Stimulated activated CD4-positive, alpha-beta T cell treated with anti-CD3 and anti-CD28 coated beads, Interleukin-4, amount 100 ng/mL, for 1 hour (primary cell): ENCODE data around the gene MTHFD2.
"Not testable (repeated sequence)": the region's sequence is repeated elsewhere in the genome, so short reads cannot be mapped to it uniquely, and the experiment has no call there.

Experiments
- DNase-seq: peaks from one replicate; pipeline ENCODE4 v3.0.0-alpha.2; 2020

The MTHFD2 gene

GRCh38 chr2:74198023-74198460 is 373 bp upstream of the MTHFD2 start:
- no peak for DNase-seq

DNA sequence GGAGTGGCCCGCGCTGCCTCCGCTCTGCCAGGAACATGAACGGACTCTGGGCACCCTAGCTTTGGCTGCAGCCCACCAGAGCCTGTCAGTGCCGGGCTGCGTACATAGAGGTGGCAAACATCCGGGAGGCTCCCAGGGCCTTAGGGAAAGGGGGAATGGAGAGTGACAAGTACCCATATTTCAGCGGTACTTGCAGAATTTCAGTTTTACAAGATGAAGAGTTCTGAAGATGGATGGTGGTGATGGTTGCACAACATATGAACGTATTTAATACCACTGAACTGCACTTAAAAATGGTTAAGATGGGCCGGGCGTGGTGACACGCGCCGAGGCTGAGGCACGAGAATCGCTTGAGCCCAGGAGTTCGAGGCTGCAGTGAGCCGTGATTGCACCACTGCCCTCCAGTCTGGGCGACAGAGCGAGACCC is 873 bp downstream of the MTHFD2 start:
- DNase-seq, result no peak

GRCh38 chr2:74199871-74200305 is 1.5 kb downstream of the MTHFD2 start:
- no peak for DNase-seq

DNA sequence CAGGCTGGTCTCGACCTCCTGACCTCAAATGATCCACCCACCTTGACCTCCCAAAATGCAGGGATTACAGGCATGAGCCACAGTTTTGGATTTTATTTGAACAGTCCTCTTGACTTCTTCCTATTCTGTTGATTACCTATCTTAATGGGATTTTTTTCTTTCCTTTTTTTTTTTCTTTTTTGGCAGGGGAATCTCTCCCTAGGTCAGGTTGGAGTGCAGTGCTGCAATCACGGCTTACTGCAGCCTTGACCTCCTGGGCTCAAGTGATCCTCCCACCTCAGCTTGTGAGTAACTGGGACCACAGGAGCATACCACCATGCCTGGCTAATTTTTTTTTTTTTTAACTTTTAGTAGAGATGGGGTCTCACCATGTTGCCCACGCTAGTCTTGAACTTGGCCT is 2.8 kb downstream of the MTHFD2 start:
- no peak for DNase-seq

DNA sequence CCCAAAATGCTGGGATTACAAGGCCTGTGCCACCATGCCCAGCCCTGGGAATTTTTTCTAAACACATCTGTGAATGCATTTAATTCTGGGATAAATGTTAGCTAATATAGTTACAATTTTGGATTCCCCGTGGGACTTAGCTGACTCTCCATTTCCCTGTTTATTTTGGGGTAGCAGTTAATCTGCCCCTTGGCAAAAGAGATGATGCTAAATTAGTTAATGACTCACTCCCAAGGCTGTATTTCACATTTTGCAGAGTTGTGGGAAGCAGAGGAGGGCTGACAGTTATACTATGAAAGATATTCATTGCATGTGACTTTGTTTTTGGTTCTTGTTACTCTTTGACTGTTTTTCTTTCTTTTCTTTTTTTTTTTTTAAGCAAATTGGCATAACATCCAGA is 3.2 kb downstream of the MTHFD2 start:
- no peak for DNase-seq

DNA sequence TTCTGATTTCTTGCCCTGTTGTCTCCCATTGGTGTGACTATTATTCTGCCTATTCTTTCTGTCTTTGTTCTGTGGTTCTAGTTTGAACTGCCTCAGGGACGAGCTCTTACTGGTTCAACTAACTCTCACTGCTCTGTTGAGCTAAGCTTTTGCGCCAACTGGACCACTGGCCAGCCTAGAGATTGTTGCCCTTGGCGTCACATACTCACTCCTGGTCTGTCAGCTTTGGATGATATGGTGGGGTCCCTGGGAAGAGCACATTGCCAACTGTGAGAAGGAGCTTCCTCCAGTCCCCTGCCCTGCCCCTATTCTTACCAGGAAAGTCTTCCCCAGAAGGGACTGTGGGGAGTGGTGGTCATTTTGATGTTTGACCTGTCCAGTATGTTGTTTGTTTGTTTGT is 6.0 kb downstream of the MTHFD2 start:
- DNase-seq, result no peak

GRCh38 chr2:74205113-74205512 is 6.7 kb downstream of the MTHFD2 start:
- DNase-seq, result no peak

GRCh38 chr2:74205596-74205995 is 7.2 kb downstream of the MTHFD2 start:
- no peak for DNase-seq

- DNase-seq, result no peak
Observed at GRCh38 chr2:74206180-74206688, 7.8 kb downstream of the MTHFD2 start.

DNA sequence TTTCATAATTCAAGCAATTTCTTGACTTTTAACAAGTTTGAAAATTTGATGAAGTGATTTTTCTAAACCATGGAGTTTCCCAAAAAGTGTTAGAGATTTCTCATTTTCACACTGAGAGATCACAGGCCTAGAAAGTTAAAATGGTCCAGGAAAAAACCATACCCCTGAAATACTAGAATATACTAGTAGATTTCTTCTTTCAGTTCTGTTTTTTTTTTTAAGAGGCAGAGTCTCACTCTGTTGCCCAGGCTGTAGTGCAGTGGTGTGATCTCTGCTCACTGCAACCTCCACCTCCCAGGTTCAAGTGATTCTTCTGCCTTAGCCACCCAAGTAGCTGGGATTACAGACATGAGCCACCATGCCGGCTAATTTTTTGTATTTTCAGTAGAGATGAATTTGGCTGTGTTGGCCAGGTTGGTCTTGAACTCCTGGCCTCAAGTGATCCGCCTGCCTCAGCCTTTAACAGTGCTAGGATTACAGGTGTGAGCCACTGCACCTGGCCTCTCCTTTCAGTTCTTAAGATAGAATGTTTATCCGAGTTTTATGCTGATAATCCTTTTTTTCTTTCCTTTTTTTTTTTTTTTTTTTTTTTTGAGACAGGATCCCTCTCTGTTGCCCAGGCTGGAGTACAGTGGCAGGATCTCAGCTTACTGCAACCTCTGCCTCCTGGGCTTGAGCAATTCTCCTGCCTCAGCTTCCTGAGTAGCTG is 14.4 kb downstream of the MTHFD2 start:
- no peak for DNase-seq

DNA sequence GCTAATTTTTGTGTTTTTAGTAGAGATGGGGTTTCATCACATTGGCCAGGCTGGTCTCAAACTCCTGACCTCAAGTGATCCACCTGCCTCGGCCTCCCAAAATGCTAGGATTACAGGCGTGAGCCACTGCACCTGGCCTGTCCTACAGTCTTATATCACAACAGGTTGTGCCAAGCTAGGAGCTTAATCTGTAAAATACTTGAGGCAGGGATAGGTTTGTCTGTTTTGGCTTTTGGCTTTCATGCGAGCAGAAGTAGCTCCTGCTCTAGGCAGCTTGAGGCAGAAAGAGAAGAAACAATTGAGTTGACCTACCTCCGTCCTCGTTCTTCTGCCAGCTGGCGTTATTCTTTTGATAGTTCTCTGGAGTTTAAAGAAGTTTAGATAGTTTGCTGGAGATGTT is 17.4 kb downstream of the MTHFD2 start:
- DNase-seq, result not testable (repeated sequence)

GRCh38 chr2:74216642-74217041 is 18.2 kb downstream of the MTHFD2 start:
- DNase-seq, result no peak

GRCh38 chr2:74219846-74220486 is 21.6 kb downstream of the MTHFD2 start:
- no peak for DNase-seq

GRCh38 chr2:74221091-74221490 is 22.7 kb downstream of the MTHFD2 start:
- no peak for DNase-seq

GRCh38 chr2:74221604-74222299 is 23.3 kb downstream of the MTHFD2 start:
- no peak for DNase-seq

- no peak for DNase-seq
Observed at GRCh38 chr2:74222300-74222650, 23.9 kb downstream of the MTHFD2 start.

DNA sequence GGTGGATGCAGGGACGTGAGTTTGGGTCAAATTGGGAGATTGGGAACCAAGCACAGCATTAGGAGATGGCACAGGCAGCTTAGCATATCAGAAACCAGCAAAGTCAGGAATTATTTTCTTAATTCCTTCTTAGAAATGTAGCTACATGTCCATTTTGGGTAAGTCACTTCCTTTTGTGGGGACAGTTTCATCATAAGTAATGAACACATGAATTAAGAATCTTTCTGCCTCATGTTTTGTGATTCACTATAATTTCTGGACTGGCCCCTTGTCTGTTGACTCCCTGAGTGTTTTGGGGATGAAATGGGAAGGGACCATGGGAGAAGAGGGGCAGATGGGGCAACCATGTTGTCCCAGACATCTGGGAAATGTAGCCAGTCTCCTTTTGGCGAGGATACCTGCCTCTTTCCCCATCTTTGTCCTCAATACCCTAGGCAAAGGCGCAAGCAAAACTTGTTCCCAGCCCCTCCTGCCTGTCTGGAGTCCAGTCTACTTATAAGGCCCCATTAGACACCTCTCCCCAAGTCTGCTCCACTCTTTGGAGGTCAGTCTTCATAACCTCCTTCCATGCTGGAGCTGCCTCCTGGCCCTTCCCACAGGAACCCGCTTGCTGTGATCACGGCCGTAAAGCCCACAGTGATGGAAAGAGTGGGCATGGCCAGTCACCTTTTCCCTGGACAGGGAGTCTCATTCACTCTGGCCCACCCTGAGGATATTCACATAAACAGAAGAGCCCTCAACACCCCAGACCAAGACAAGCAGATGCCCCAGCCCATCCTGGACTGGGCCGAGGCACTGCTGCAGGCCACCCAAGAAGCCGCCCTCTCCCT is 25.7 kb downstream of the MTHFD2 start:
- no peak for DNase-seq

DNA sequence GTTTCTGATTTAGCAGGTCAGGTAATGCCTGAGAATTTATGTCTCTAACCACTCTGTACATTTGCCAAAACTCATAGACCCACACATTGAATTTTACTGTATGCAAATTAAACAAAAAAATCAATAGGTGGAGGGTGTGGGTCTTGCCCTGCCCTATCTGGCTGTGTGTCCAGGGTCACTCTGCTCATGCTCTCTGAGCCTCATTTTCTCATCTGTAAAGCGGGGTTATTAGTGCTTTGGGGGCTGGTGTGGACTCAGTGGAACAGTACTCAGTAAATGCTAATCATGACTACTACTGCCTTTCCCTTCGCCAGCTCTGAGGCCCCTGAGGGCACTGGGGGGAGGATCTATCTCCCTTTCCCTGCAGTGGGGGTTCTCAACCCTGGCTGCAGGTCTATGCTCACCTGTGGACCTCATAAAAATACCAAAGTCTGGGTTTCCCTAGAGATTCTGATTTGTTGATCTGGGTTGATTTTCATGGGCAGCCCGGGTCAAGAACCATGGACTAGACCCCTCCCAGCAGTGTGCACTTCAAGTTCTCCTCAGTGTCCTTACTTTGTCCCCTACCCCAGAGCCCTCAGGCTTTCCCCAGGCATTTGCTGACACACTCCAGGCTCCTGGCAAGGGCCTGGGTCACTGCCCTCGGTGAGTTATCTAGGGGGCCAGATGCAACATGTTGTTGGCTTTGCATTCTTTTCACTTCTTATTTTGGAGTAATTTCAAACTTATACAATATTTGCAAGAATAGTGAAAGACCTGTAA is 27.5 kb downstream of the MTHFD2 start:
- DNase-seq, result no peak

- no peak for DNase-seq
Observed at GRCh38 chr2:74226648-74227213, 28.3 kb downstream of the MTHFD2 start.

GRCh38 chr2:74227646-74228045 is 29.2 kb downstream of the MTHFD2 start:
- DNase-seq, result no peak

DNA sequence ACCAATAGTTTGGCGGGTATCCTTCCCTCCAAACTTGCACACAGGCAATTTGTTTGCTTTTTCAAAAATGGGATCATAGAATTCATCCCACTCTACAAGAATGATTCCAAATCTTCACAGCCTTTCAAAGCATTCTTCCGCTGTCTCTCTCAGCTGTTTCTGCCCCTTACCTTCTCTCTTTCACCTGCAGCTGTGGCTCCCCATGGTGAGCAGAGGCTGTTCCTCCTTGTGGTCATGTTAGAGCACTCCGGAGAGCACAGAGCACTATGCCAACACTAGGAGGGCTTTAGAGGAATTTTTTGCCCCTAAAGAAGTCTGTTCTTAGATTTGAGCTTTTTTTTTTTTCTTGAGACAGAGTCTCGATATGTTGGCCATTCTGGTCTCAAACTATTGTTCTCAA is 30.4 kb downstream of the MTHFD2 start:
- no peak for DNase-seq

DNA sequence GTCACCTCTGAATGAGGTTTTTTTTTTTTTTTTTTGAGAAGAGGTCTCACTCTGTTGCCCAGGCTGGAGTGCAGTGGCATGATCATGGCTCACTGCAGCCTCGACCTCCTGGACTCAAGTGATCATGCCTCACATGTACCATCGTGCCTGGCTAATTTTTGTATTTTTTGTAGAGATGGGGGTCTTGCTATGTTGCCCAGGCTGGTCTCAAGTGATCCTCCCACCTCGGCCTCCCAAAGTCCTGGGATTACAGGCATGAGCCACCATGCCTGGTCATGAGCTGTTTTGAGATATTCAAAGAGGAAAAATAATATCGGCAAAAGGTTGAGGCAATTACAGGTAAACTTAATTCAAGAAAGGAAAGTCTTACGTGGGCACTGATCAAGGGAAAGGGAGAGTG is 31.4 kb downstream of the MTHFD2 start:
- not testable (repeated sequence) for DNase-seq
